ENCODE results near the gene CDK6.

CDK6 gene

DNA sequence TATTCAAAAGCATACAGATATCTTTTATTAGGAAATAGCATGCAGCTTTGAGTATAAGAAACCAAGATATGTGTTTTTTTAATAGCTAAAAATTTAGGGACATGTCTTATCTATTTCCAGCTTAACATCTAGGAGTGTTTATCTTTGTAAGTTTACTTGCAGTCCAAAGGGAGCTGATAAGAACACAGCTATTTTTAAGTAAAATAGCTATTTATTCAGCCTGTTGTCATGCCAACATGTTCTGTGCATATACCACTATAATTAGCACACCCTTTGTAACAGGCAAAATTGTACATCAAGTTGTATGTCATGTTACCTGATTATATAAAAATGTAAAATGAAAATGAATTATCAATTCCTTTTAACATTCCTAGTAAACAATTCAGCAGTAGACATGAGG lies 275.8 kb downstream of the CDK6 start:
- no peak overlapping the region for H3K27ac ChIP-seq (ENCODE audit: low read depth, low read length)
- H3K36me3 ChIP-seq (ENCODE audit: insufficient read depth, low read length), result peaks cover 28% of the 10 kb centered on the region
- no peak overlapping the region for H2AFZ ChIP-seq (ENCODE audit: low read length, unreplicated experiment)
- H3K79me2 ChIP-seq (ENCODE audit: control insufficient read depth, insufficient read depth, low read length, unreplicated experiment), result no peaks in the 10 kb centered on the region
- no peak overlapping the region for H3K4me3 ChIP-seq (ENCODE audit: low read depth, low read length)
- H3K4me1 ChIP-seq (ENCODE audit: control insufficient read depth, insufficient read depth, low read length, unreplicated experiment), result no peaks in the 10 kb centered on the region
- H3K27me3 ChIP-seq (ENCODE audit: insufficient read depth, low read length), result no peaks in the 10 kb centered on the region

DNA sequence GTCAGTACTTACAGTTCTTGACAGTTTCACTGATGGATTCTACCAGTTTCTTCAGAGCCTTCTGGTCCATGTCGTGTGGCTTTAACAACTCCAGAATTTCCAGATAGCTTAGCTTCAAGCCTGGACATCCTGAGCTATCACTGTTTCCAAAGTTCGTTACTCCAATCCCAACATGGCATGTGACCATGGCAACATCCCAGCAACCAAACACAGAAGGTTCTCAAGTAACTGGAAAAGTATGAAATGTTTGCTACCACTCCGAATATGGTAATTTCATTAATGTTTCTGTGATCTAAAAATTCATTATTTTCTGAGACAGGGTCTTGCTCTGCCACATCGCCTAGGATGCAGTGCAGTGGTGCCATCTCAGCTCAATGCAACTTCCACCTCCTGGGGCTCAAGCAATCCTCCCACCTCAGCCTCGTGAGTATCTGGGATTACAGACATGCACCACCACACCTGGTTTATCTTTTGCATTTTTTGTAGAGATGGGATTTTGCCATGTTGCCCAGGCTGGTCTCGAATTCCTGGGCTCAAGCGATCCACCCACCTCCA lies 278.5 kb downstream of the CDK6 start:
- Histone ChIP-seq H3K27ac (ENCODE audit: low read depth, low read length) (no peak overlapping the region), H2AFZ (ENCODE audit: low read length, unreplicated experiment) (no peak overlapping the region), H3K27me3 (ENCODE audit: insufficient read depth, low read length) (no peaks in the 10 kb centered on the region), H3K4me1 (ENCODE audit: control insufficient read depth, insufficient read depth, low read length, unreplicated experiment) (no peaks in the 10 kb centered on the region), H3K79me2 (ENCODE audit: control insufficient read depth, insufficient read depth, low read length, unreplicated experiment) (no peaks in the 10 kb centered on the region), H3K4me3 (ENCODE audit: low read depth, low read length) (no peak overlapping the region), H3K36me3 (ENCODE audit: insufficient read depth, low read length) (peaks cover 16% of the 10 kb centered on the region)

DNA sequence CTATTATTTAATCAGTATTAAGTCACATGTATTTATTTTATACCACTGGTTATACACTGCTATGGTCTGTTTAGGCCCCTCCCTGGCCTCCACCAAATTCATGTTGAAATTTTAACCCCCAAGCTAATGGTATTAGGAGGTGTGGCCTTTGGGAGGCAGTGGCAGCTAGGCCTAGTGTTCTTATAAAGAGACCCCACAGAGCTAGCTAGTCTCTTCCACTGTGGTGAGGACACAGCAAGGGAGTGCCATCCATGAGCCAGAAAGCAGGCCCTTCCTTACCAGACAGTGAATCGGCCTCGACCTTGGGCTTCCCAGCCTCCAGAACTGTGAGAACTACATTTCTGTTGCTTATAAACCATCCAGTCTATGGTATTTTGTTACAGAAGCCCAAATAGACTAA lies 279.1 kb downstream of the CDK6 start:
- Histone ChIP-seq H2AFZ (ENCODE audit: low read length, unreplicated experiment) (no peak overlapping the region), H3K4me1 (ENCODE audit: control insufficient read depth, insufficient read depth, low read length, unreplicated experiment) (no peaks in the 10 kb centered on the region), H3K4me3 (ENCODE audit: low read depth, low read length) (no peak overlapping the region), H3K27me3 (ENCODE audit: insufficient read depth, low read length) (no peaks in the 10 kb centered on the region), H3K27ac (ENCODE audit: low read depth, low read length) (no peak overlapping the region), H3K79me2 (ENCODE audit: control insufficient read depth, insufficient read depth, low read length, unreplicated experiment) (no peaks in the 10 kb centered on the region), H3K36me3 (ENCODE audit: insufficient read depth, low read length) (peaks cover 11% of the 10 kb centered on the region)
